HFF-Myc (cell line): ENCODE data around the gene SOX2.

ENCODE experiments used
- DNase-seq: peaks from one replicate; pipeline ENCODE4 v3.0.0-alpha.2; 2011; ENCODE audit warnings: low read depth; ENCODE audit errors: extremely low read depth
- H3K4me3 ChIP-seq: replicated peaks from 2 replicates; pipeline ENCODE4 v1.5.1; 2011; ENCODE audit warnings: low read depth, mild to moderate bottlenecking, control low read depth, low read length
- TF ChIP-seq, protein P1 (sequence below): IDR thresholded peaks from 2 replicates; pipeline ENCODE4 v1.5.1; 2012; ENCODE audit warnings: mild to moderate bottlenecking, low read depth, low read length, control low read depth; ENCODE audit errors: missing control alignments

Gene SOX2

DNA sequence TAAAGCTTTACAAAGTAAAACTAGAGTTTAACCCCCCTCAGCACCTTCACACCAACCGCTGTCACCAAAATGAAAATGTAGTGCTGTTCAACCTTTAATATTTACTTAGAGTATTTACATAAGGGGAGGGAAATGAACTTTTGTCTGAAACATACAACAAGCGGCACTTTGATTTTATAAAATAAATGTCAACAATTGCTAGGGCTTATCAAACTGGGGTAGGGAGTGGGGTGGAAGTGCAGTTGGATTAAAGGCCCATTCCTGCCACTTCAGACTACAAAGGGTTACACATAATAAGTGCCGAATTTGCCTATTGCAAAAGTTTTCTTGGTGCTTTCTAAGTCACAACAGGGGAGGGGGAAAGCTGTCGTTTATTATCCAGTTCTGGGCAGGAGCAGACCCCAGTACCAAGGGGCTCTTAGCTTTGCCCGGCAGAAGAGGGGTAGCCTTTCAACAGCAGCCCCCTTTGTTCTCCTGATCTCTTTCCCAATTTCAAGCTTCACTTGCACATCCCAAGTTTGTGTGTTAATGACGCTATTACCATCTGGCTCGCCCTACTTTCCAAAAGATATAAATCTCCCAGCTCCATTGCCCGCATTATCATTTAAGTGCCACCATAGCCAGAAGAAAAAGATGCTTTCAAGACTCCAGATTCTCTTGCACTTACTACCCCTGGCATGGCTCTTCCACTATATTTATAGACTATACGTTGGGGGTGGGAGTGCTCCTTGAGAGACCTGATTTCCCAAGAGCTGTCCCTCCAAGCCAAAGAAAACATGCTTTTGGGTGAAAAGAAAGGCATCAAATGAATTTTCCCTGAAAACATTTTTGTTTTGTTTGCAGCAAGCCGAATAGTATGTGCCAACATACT lies 17.0 kb downstream of the SOX2 start:
- DNase-seq: no peak
- H3K4me3 ChIP-seq: no peak overlapping the region
- TF ChIP-seq, protein P1, sequence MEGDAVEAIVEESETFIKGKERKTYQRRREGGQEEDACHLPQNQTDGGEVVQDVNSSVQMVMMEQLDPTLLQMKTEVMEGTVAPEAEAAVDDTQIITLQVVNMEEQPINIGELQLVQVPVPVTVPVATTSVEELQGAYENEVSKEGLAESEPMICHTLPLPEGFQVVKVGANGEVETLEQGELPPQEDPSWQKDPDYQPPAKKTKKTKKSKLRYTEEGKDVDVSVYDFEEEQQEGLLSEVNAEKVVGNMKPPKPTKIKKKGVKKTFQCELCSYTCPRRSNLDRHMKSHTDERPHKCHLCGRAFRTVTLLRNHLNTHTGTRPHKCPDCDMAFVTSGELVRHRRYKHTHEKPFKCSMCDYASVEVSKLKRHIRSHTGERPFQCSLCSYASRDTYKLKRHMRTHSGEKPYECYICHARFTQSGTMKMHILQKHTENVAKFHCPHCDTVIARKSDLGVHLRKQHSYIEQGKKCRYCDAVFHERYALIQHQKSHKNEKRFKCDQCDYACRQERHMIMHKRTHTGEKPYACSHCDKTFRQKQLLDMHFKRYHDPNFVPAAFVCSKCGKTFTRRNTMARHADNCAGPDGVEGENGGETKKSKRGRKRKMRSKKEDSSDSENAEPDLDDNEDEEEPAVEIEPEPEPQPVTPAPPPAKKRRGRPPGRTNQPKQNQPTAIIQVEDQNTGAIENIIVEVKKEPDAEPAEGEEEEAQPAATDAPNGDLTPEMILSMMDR: no peak

DNA sequence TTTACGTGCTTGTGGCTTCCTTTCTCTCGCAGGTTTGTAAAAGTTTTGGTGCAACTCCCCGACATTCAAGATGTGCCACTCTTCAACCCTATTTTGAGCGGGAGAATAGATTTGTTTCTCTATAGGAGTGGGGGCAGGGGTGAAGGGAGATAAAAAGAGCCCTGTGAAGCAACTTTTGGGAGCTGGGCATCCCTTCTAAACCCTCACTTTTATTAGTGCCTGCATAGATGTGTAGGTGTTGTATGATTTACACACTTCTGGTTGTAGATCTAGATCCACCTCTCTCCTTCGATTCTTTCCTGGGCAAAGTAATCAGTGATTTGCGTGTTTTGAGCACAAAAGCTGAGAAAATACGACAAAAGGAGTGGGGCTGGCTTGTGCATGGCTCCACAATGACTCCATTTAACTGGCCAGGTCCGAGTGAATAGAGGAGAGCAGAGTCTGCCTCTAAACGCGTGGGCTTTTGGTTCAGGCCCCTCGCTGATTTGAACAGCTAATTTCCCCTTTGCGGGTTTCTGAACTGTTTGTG lies 17.7 kb downstream of the SOX2 start:
- H3K4me3 ChIP-seq: no peak overlapping the region
- DNase-seq: no peak
- TF ChIP-seq, protein P1: no peak

DNA sequence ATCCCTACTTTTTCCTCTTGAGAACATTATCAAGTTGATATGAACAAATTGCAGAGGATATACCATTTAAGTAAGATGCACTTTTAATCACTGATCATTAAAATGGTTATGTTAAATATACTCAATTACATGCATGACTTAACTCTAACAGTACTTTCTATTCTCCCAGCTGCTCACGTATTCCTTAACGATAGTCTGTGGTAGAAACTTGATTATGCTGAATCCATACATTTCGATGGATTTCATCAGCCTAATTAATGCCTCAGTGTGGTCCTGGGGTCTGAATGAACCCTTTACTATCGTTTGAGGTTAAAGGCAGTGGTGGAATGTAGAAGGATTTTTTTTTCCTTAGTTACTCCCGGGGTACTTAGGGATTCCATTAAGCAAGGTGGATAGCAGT lies 18.6 kb downstream of the SOX2 start:
- TF ChIP-seq, protein P1: no peak
- H3K4me3 ChIP-seq: no peak overlapping the region
- DNase-seq: no peak

DNA sequence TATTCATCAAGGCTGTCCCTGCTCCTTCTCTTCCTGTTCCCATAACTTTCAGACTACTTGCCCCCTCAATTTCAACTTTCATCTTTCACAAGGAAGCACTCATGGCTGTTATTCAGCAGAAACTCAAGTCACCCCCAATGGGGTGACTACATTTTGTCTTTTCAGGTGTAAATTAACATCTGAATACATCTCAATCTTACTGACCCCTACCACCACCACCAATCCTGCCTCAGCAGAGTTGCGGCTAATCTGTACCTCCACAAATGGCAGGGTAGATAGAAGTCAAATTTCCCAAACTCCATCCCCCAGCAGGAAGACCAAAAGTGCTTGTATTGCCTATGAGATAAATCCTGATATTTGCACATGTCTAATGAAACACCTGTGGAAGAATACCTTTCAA lies 19.2 kb downstream of the SOX2 start:
- TF ChIP-seq, protein P1: no peak
- no peak overlapping the region for H3K4me3 ChIP-seq
- no peak for DNase-seq

DNA sequence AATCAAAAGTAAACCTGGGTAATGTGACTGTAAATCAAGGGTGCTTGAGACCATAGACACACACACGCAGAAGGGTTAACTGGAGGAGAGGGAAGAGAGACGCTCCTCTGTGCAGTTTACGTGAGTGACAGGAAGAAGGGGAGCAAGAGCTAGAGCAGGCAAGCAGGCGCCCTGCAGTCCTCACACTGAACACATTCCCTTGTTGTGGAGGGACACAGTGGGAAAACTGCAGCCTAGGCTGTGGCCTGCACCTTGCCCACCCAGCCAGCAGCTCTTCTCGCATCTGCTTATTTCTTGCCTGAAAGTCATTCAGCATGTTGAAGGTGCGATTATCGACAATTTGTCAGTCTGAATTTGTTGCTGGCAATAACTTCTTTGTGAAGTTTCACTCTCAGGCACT lies 24.2 kb downstream of the SOX2 start:
- H3K4me3 ChIP-seq: no peak overlapping the region
- DNase-seq: no peak
- TF ChIP-seq, protein P1: no peak

DNA sequence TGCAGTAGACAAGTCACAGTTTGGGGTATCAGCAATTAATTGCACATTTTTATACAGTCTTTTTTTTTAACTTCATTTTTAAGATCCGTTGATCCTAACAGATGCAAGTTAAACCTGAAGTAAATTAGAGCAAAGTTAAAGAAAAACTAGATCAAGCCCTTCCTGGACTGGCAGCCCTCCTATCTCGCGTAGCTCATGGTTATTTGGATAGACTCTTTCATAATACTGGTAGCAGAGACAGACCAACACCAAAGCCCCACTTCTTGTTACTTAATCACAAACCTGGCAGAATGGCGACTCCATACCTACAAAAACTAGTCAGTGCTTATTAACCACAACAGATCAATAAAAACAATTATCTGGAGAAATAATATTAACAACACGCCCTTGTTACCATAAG lies 26.8 kb downstream of the SOX2 start:
- TF ChIP-seq, protein P1: no peak
- no peak overlapping the region for H3K4me3 ChIP-seq
- no peak for DNase-seq
